WTC11 (cell line): ENCODE results near the gene CCR2. TPM values are rescaled to one million over a fixed set of nuclear protein-coding genes. Genes with fewer than 3 reads are reported as not detected.

Experiments used
- ATAC-seq: fragments of 200-7000 bp; cut with Tn5 transposase; 2 replicates; pipeline ENCODE4 v1.10.0; 2021; ENCODE audit warnings: mild to moderate bottlenecking, moderate library complexity
- CTCF ChIA-PET: fragments of 300-600 bp; sonication (Branson Sonifier 250); formaldehyde crosslinking; loops from one replicate; lab custom pipeline; 2021; ENCODE audit warnings: antibody characterized with exemption; lab: Charles Lee
- POLR2A ChIA-PET: fragments of 350-600 bp; sonication (Branson Sonifier 250); formaldehyde crosslinking; loops from one replicate; lab custom pipeline; 2021; ENCODE audit warnings: antibody characterized with exemption; lab: Charles Lee
- DNase-seq: peaks from one replicate; pipeline ENCODE4 v3.0.0; 2021; ENCODE audit warnings: low spot score
- H3K27ac Mint-ChIP-seq: 2 replicates; pipeline ENCODE4 v1.8.0; 2021; ENCODE audit warnings: mixed read lengths
- H3K27me3 Mint-ChIP-seq: 2 replicates; pipeline ENCODE4 v1.8.0; 2021; ENCODE audit warnings: low read depth, mild to moderate bottlenecking, moderate library complexity, mixed read lengths
- H3K36me3 Mint-ChIP-seq: 2 replicates; pipeline ENCODE4 v1.8.0; 2021; ENCODE audit warnings: mixed read lengths
- H3K4me1 Mint-ChIP-seq: 2 replicates; pipeline ENCODE4 v1.8.0; 2022; ENCODE audit warnings: mixed read lengths
- H3K4me3 Mint-ChIP-seq: 2 replicates; pipeline ENCODE4 v1.8.0; 2021; ENCODE audit warnings: mild to moderate bottlenecking, moderate library complexity, mixed read lengths
- H3K9me3 Mint-ChIP-seq: 2 replicates; pipeline ENCODE4 v1.8.0; 2021; ENCODE audit warnings: mixed read lengths
- ATF3 ChIP-seq: sonication (generic); formaldehyde crosslinking; conservative IDR thresholded peaks from 2 replicates; pipeline ENCODE4 v1.8.1; 2022; ENCODE audit warnings: mild to moderate bottlenecking, missing genetic modification reagents
- E2F4 ChIP-seq: sonication (generic); formaldehyde crosslinking; IDR thresholded peaks from 2 replicates; pipeline ENCODE4 v1.8.1; 2022; ENCODE audit warnings: low read depth, mild to moderate bottlenecking, moderate library complexity, missing genetic modification reagents, borderline replicate concordance
- FOXP1 ChIP-seq: sonication (generic); formaldehyde crosslinking; IDR thresholded peaks from 2 replicates; pipeline ENCODE4 v1.8.0; 2022; ENCODE audit warnings: missing genetic modification reagents, mild to moderate bottlenecking, moderate library complexity, borderline replicate concordance
- GABPB1 ChIP-seq: sonication (generic); formaldehyde crosslinking; IDR thresholded peaks from 2 replicates; pipeline ENCODE4 v1.8.1; 2023; ENCODE audit warnings: mild to moderate bottlenecking, missing genetic modification reagents
- IRF2 ChIP-seq: sonication (generic); formaldehyde crosslinking; IDR thresholded peaks from 2 replicates; pipeline ENCODE4 v1.8.0; 2022; ENCODE audit warnings: low read depth, missing genetic modification reagents, borderline replicate concordance
- MLX ChIP-seq: sonication (generic); formaldehyde crosslinking; IDR thresholded peaks from 2 replicates; pipeline ENCODE4 v1.8.1; 2023; ENCODE audit warnings: mild to moderate bottlenecking, missing genetic modification reagents, moderate library complexity
- NFYB ChIP-seq: sonication (generic); formaldehyde crosslinking; conservative IDR thresholded peaks from 2 replicates; pipeline ENCODE4 v1.8.0; 2022; ENCODE audit warnings: low read depth, missing genetic modification reagents
- NR3C1 ChIP-seq: sonication (generic); formaldehyde crosslinking; conservative IDR thresholded peaks from 2 replicates; pipeline ENCODE4 v1.8.1; 2023; ENCODE audit warnings: low read depth, mild to moderate bottlenecking, missing genetic modification reagents
- PRRX2 ChIP-seq: fragments of 250-450 bp; sonication (Bioruptor Pico); IDR thresholded peaks from 2 replicates; pipeline ENCODE4 v1.8.0; 2021; ENCODE audit warnings: mild to moderate bottlenecking
- SMAD4 ChIP-seq: sonication (generic); formaldehyde crosslinking; IDR thresholded peaks from 2 replicates; pipeline ENCODE4 v1.8.0; 2022; ENCODE audit warnings: mild to moderate bottlenecking, missing genetic modification reagents
- SOX15 ChIP-seq: fragments of 250-450 bp; sonication (Bioruptor Pico); IDR thresholded peaks from 2 replicates; pipeline ENCODE4 v1.9.0; 2021; ENCODE audit warnings: mild to moderate bottlenecking
- SP1 ChIP-seq: sonication (generic); formaldehyde crosslinking; conservative IDR thresholded peaks from 2 replicates; pipeline ENCODE4 v1.8.1; 2022; ENCODE audit warnings: missing genetic modification reagents
- TEAD1 ChIP-seq: sonication (generic); formaldehyde crosslinking; IDR thresholded peaks from 2 replicates; pipeline ENCODE4 v1.8.0; 2022; ENCODE audit warnings: mild to moderate bottlenecking, missing genetic modification reagents
- ZNF138 ChIP-seq: sonication (generic); formaldehyde crosslinking; conservative IDR thresholded peaks from 2 replicates; pipeline ENCODE4 v1.8.1; 2022; ENCODE audit warnings: mild to moderate bottlenecking, moderate library complexity, missing genetic modification reagents
- ZNF219 ChIP-seq: sonication (generic); formaldehyde crosslinking; IDR thresholded peaks from 2 replicates; pipeline ENCODE4 v1.8.0; 2023; ENCODE audit warnings: missing genetic modification reagents, mild to moderate bottlenecking, borderline replicate concordance
- ZNF263 ChIP-seq: sonication (generic); formaldehyde crosslinking; IDR thresholded peaks from 2 replicates; pipeline ENCODE4 v1.8.1; 2022; ENCODE audit warnings: low read depth, mild to moderate bottlenecking, moderate library complexity, missing genetic modification reagents
- ZNF423 ChIP-seq: fragments of 250-450 bp; sonication (Bioruptor Pico); IDR thresholded peaks from 2 replicates; pipeline ENCODE4 v2.1.2; 2022; ENCODE audit warnings: mild to moderate bottlenecking, moderate library complexity
- ZNF425 ChIP-seq: fragments of 250-450 bp; sonication (Bioruptor Pico); conservative IDR thresholded peaks from 2 replicates; pipeline ENCODE4 v1.9.0; 2021; ENCODE audit warnings: mild to moderate bottlenecking
- ZNF671 ChIP-seq: fragments of 250-450 bp; sonication (Bioruptor Pico); IDR thresholded peaks from 2 replicates; pipeline ENCODE4 v1.8.0; 2021; ENCODE audit warnings: mild to moderate bottlenecking
- total RNA-seq: library from RNA; stranded (reverse); gene quantifications from 3 replicates; pipeline ENCODE4 v1.2.3, GENCODE V29; 2021
- TF ChIP-seq, protein P1 (sequence below): sonication (generic); formaldehyde crosslinking; IDR thresholded peaks from 2 replicates; pipeline ENCODE4 v1.8.1; 2022; ENCODE audit warnings: mild to moderate bottlenecking, moderate library complexity, missing genetic modification reagents
- TF ChIP-seq, protein P2 (sequence below): sonication (generic); formaldehyde crosslinking; IDR thresholded peaks from 2 replicates; pipeline ENCODE4 v1.8.1; 2022; ENCODE audit warnings: missing genetic modification reagents, borderline replicate concordance
- TF ChIP-seq, protein P3 (sequence below): fragments of 250-450 bp; sonication (Bioruptor Pico); IDR thresholded peaks from 2 replicates; pipeline ENCODE4 v1.9.0; 2021; ENCODE audit warnings: mild to moderate bottlenecking, borderline replicate concordance

Gene CCR2
- total RNA-seq, 1 experiment from 2014 or later = not detected

DNA sequence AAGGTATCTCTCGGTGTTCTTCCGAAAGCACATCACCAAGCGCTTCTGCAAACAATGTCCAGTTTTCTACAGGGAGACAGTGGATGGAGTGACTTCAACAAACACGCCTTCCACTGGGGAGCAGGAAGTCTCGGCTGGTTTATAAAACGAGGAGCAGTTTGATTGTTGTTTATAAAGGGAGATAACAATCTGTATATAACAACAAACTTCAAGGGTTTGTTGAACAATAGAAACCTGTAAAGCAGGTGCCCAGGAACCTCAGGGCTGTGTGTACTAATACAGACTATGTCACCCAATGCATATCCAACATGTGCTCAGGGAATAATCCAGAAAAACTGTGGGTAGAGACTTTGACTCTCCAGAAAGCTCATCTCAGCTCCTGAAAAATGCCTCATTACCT lies 4.6 kb downstream of the CCR2 start:
- CTCF ChIA-PET = no interaction called here
- TF ChIP-seq ATF3 (CRISPR knock-in tag) (no peak), MLX (CRISPR knock-in tag) (no peak), GABPB1 (CRISPR knock-in tag) (no peak), PRRX2 (CRISPR knock-in tag) (no peak), SP1 (CRISPR knock-in tag) (no peak), SMAD4 (CRISPR knock-in tag) (no peak), NFYB (no peak), ZNF671 (CRISPR knock-in tag) (no peak), SOX15 (no peak), ZNF423 (CRISPR knock-in tag) (no peak), E2F4 (CRISPR knock-in tag) (no peak), ZNF138 (CRISPR knock-in tag) (no peak), ZNF263 (CRISPR knock-in tag) (no peak), NR3C1 (CRISPR knock-in tag) (no peak), TEAD1 (CRISPR knock-in tag) (no peak)
- TF ChIP-seq, protein P1, sequence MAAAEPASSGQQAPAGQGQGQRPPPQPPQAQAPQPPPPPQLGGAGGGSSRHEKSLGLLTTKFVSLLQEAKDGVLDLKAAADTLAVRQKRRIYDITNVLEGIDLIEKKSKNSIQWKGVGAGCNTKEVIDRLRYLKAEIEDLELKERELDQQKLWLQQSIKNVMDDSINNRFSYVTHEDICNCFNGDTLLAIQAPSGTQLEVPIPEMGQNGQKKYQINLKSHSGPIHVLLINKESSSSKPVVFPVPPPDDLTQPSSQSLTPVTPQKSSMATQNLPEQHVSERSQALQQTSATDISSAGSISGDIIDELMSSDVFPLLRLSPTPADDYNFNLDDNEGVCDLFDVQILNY (CRISPR knock-in tag) = no peak
- TF ChIP-seq, protein P2, sequence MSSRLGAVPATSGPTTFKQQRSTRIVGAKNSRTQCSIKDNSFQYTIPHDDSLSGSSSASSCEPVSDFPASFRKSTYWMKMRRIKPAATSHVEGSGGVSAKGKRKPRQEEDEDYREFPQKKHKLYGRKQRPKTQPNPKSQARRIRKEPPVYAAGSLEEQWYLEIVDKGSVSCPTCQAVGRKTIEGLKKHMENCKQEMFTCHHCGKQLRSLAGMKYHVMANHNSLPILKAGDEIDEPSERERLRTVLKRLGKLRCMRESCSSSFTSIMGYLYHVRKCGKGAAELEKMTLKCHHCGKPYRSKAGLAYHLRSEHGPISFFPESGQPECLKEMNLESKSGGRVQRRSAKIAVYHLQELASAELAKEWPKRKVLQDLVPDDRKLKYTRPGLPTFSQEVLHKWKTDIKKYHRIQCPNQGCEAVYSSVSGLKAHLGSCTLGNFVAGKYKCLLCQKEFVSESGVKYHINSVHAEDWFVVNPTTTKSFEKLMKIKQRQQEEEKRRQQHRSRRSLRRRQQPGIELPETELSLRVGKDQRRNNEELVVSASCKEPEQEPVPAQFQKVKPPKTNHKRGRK (CRISPR knock-in tag) = no peak
- no peaks in the 10 kb centered on the region for H3K36me3 Mint-ChIP-seq
- no peak for DNase-seq
- ATAC-seq = no peak
- peaks cover 8% of the 10 kb centered on the region for H3K27me3 Mint-ChIP-seq
- H3K4me1 Mint-ChIP-seq = no peaks in the 10 kb centered on the region
- H3K27ac Mint-ChIP-seq = no peak overlapping the region
- H3K9me3 Mint-ChIP-seq = no peaks in the 10 kb centered on the region
- H3K4me3 Mint-ChIP-seq = no peak overlapping the region
- POLR2A ChIA-PET = no interaction called here

GRCh38 chr3:46359733-46360493 lies 6.0 kb downstream of the CCR2 start:
- no peaks in the 10 kb centered on the region for H3K36me3 Mint-ChIP-seq
- DNase-seq (no peak), ATAC-seq (no peak)
- H3K27me3 Mint-ChIP-seq = peaks cover 5% of the 10 kb centered on the region
- H3K4me1 Mint-ChIP-seq = no peaks in the 10 kb centered on the region
- no peak overlapping the region for H3K27ac Mint-ChIP-seq
- ChIA-PET CTCF (interaction anchor here (1.5 kb wide), 2 partner anchors 9 to 83 kb away, joined by 3 to 7 read pairs; no protein-coding TSS in a partner anchor), POLR2A (no interaction called here)
- no peak overlapping the region for H3K4me3 Mint-ChIP-seq
- H3K9me3 Mint-ChIP-seq = peaks cover 4% of the 10 kb centered on the region; the same call in 1 of the 2 replicates
- TF ChIP-seq FOXP1 (CRISPR knock-in tag) = no peak
- TF ChIP-seq, protein P1 (CRISPR knock-in tag) = no peak
- no peak for TF ChIP-seq ZNF425 (CRISPR knock-in tag)
- no peak for TF ChIP-seq IRF2 (CRISPR knock-in tag)
- no peak for TF ChIP-seq ATF3 (CRISPR knock-in tag)
- TF ChIP-seq ZNF219 (CRISPR knock-in tag) = no peak
- TF ChIP-seq, protein P3, sequence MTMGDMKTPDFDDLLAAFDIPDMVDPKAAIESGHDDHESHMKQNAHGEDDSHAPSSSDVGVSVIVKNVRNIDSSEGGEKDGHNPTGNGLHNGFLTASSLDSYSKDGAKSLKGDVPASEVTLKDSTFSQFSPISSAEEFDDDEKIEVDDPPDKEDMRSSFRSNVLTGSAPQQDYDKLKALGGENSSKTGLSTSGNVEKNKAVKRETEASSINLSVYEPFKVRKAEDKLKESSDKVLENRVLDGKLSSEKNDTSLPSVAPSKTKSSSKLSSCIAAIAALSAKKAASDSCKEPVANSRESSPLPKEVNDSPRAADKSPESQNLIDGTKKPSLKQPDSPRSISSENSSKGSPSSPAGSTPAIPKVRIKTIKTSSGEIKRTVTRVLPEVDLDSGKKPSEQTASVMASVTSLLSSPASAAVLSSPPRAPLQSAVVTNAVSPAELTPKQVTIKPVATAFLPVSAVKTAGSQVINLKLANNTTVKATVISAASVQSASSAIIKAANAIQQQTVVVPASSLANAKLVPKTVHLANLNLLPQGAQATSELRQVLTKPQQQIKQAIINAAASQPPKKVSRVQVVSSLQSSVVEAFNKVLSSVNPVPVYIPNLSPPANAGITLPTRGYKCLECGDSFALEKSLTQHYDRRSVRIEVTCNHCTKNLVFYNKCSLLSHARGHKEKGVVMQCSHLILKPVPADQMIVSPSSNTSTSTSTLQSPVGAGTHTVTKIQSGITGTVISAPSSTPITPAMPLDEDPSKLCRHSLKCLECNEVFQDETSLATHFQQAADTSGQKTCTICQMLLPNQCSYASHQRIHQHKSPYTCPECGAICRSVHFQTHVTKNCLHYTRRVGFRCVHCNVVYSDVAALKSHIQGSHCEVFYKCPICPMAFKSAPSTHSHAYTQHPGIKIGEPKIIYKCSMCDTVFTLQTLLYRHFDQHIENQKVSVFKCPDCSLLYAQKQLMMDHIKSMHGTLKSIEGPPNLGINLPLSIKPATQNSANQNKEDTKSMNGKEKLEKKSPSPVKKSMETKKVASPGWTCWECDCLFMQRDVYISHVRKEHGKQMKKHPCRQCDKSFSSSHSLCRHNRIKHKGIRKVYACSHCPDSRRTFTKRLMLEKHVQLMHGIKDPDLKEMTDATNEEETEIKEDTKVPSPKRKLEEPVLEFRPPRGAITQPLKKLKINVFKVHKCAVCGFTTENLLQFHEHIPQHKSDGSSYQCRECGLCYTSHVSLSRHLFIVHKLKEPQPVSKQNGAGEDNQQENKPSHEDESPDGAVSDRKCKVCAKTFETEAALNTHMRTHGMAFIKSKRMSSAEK (CRISPR knock-in tag) = no peak
